SU-DHL-6 (cell line): ENCODE results near the gene CWF19L2.
"Not testable (repeated sequence)": the region's sequence is repeated elsewhere in the genome, so short reads cannot be mapped to it uniquely, and the experiment has no call there.

Experiments used
- H2AFZ ChIP-seq: fragments of 200-600 bp; sonication (generic); 2 replicates; pipeline ENCODE4 v1.6.1; 2014; ENCODE audit warnings: low read depth, mild to moderate bottlenecking, moderate library complexity, mixed read lengths, antibody characterized with exemption, low read length; ENCODE audit not compliant: severe bottlenecking
- H3F3A ChIP-seq: fragments of 200-600 bp; shearing (Covaris generic); 2 replicates; pipeline ENCODE4 v1.6.0; 2016; ENCODE audit warnings: antibody characterized with exemption, mild to moderate bottlenecking; ENCODE audit not compliant: insufficient read depth
- H3K27ac ChIP-seq: fragments of 200-600 bp; sonication (generic); 2 replicates; pipeline ENCODE4 v1.5.1; 2016; ENCODE audit warnings: low read depth, mild to moderate bottlenecking, low read length, moderate library complexity, mixed read lengths
- H3K27me3 ChIP-seq: fragments of 200-600 bp; sonication (generic), shearing (Covaris generic); 2 replicates; pipeline ENCODE4 v1.6.0; 2014; ENCODE audit warnings: mild to moderate bottlenecking, low read length
- H3K36me3 ChIP-seq: fragments of 200-600 bp; sonication (generic); 2 replicates; pipeline ENCODE4 v1.6.1; 2014; ENCODE audit warnings: mild to moderate bottlenecking, low read length, mixed read lengths
- H3K4me2 ChIP-seq: fragments of 300-600, 200-600 bp; shearing (Covaris generic), sonication (generic); 2 replicates; pipeline ENCODE4 v1.6.0; 2014; ENCODE audit warnings: low read length, low read depth, mild to moderate bottlenecking; ENCODE audit not compliant: poor library complexity, severe bottlenecking
- H3K4me3 ChIP-seq: fragments of 200-600 bp; sonication (generic); 2 replicates; pipeline ENCODE4 v1.5.1; 2014; ENCODE audit warnings: antibody characterized with exemption, low read length, mild to moderate bottlenecking, mixed read lengths; ENCODE audit not compliant: insufficient read depth, poor library complexity, severe bottlenecking
- H3K79me2 ChIP-seq: fragments of 200-600 bp; sonication (generic); 2 replicates; pipeline ENCODE4 v1.6.1; 2014; ENCODE audit warnings: mild to moderate bottlenecking, low read length, moderate library complexity; ENCODE audit not compliant: insufficient read depth
- H3K9ac ChIP-seq: fragments of 200-600 bp; sonication (generic); 2 replicates; pipeline ENCODE4 v1.7.0; 2014; ENCODE audit warnings: mild to moderate bottlenecking, low read length
- H3K9me2 ChIP-seq: fragments of 200-600 bp; sonication (generic); replicated peaks from 2 replicates; pipeline ENCODE4 v1.6.1; 2014; ENCODE audit warnings: low read length; ENCODE audit not compliant: insufficient read depth
- H3K9me3 ChIP-seq: fragments of 200-600 bp; sonication (generic); 2 replicates; pipeline ENCODE4 v1.6.1; 2014; ENCODE audit warnings: low read length, mixed read lengths; ENCODE audit not compliant: insufficient read depth
- H4K20me1 ChIP-seq: fragments of 200-600 bp; sonication (generic); 2 replicates; pipeline ENCODE4 v1.6.1; 2014; ENCODE audit warnings: low read depth, mild to moderate bottlenecking, antibody characterized with exemption, low read length, moderate library complexity, mixed read lengths
- EZH2phosphoT487 ChIP-seq: fragments of 200-600 bp; sonication (generic), shearing (Covaris generic); conservative IDR thresholded peaks from 2 replicates; pipeline ENCODE4 v1.6.1; 2018; ENCODE audit warnings: mild to moderate bottlenecking, antibody characterized with exemption, low read length, moderate library complexity, mixed read lengths
- TF ChIP-seq, protein P1 (sequence below): fragments of 200-600 bp; sonication (generic); IDR thresholded peaks from one replicate; pipeline ENCODE4 v1.5.1; 2017; ENCODE audit warnings: antibody characterized with exemption, mild to moderate bottlenecking, low read length, moderate library complexity; ENCODE audit not compliant: insufficient read depth, poor library complexity, severe bottlenecking

CWF19L2 gene

DNA sequence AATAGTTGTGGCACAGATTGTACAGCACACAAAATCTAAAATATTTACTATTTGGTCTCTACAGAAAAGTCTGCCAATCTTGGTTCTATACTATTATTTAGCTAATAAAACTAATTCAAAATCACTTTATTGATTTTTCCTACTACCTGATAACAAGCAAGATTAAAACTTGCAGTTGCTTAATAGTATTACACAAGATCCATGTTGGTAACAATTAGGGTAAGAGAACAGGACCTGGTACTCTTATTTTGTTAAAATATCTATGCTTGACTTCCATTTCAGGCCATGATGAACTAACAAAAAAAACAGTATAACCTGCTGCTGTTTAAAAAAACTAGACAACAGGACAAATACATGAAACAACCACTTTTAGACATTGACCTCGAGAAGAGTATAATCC is 52.4 kb downstream of the CWF19L2 start:
- Histone ChIP-seq H3K27ac (no peak overlapping the region), H3K9me3 (no peaks in the 10 kb centered on the region), H3K36me3 (no peaks in the 10 kb centered on the region; the same call in 1 of the 2 replicates), H3K27me3 (no peaks in the 10 kb centered on the region), H3K4me3 (no peak overlapping the region), H3K79me2 (no peaks in the 10 kb centered on the region), H2AFZ (no peak overlapping the region), H3F3A (no peaks in the 10 kb centered on the region), H3K4me2 (no peak overlapping the region), H4K20me1 (no peaks in the 10 kb centered on the region), H3K9me2 (no peaks in the 10 kb centered on the region), H3K9ac (no peak overlapping the region)
- TF ChIP-seq, protein P1, sequence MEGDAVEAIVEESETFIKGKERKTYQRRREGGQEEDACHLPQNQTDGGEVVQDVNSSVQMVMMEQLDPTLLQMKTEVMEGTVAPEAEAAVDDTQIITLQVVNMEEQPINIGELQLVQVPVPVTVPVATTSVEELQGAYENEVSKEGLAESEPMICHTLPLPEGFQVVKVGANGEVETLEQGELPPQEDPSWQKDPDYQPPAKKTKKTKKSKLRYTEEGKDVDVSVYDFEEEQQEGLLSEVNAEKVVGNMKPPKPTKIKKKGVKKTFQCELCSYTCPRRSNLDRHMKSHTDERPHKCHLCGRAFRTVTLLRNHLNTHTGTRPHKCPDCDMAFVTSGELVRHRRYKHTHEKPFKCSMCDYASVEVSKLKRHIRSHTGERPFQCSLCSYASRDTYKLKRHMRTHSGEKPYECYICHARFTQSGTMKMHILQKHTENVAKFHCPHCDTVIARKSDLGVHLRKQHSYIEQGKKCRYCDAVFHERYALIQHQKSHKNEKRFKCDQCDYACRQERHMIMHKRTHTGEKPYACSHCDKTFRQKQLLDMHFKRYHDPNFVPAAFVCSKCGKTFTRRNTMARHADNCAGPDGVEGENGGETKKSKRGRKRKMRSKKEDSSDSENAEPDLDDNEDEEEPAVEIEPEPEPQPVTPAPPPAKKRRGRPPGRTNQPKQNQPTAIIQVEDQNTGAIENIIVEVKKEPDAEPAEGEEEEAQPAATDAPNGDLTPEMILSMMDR = no peak
- no peak for TF ChIP-seq EZH2phosphoT487

DNA sequence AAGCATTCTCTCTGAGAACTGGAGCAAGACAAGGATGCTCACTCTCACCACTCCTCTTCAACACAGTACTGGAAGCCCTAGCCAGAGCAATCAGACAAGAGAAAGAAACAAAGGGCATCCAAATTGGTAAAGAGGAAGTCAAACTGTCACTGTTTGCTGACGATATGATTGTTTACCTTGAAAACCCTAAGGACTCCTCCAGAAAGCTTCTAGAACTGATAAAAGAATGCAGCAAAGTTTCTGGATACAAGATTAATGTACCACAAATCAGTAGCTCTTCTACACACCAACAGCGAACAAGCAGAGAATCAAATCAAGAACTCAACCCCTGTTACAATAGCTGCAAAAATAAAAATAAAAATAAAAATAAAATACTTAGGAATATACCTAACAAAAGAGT is 56.5 kb downstream of the CWF19L2 start:
- not testable (repeated sequence) for H3K9me2 ChIP-seq, H3K9me3 ChIP-seq, H3K4me3 ChIP-seq, H3K36me3 ChIP-seq, H4K20me1 ChIP-seq, H3K9ac ChIP-seq, H3F3A ChIP-seq, H3K4me2 ChIP-seq, H2AFZ ChIP-seq, H3K27ac ChIP-seq, H3K27me3 ChIP-seq, H3K79me2 ChIP-seq

DNA sequence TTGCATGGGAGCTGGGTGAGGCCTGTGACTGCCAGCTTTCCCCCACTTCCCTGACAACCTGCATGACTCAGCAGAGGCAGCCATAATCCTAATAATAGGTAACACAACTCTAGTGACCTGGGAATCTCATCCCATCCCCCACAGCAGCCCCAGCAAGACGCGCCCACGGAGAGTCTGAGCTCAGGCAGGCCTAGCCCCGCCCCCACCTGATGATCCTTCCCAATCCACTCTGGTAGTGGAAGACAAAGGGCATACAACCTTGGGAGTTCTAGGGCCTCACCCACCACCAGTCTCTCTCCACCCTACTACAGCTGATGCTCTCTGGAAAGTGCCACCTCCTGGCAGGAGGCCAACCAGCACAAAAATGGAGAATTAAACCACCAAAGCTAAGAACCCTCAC is 60.3 kb downstream of the CWF19L2 start:
- no peak overlapping the region for H3K9ac ChIP-seq

DNA sequence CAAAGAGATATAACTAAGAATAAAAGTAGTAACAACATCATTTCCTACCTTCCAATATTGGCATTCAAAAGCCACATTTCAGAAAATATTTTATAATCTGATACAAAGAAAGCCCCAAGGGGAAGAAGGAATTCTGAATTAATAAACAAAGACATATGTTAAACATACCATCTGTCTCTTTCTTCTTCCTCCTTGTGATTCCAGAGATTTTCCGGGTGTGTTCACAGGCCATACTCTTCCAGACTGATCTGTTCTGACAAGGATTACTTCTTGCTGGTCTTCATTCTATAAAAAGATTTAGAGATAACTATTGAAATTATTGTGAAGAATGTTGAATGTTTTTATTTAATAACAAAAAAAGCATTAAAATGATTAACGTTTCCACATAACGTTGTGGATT is 65.0 kb downstream of the CWF19L2 start:
- Histone ChIP-seq H3K79me2 (no peaks in the 10 kb centered on the region), H2AFZ (no peak overlapping the region), H3K36me3 (peaks cover 15% of the 10 kb centered on the region; the same call in 1 of the 2 replicates), H4K20me1 (no peaks in the 10 kb centered on the region), H3K9ac (no peak overlapping the region), H3K4me3 (no peak overlapping the region), H3K27ac (no peak overlapping the region), H3K27me3 (no peaks in the 10 kb centered on the region), H3K9me2 (no peaks in the 10 kb centered on the region), H3K4me2 (no peak overlapping the region), H3K9me3 (no peaks in the 10 kb centered on the region), H3F3A (no peaks in the 10 kb centered on the region)
- no peak for TF ChIP-seq EZH2phosphoT487
- TF ChIP-seq, protein P1 = no peak

More for the DNA sequence above, 60.3 kb downstream of the CWF19L2 start:
- no peaks in the 10 kb centered on the region for H3K27me3 ChIP-seq
- no peaks in the 10 kb centered on the region for H3K9me3 ChIP-seq
- H3F3A ChIP-seq = no peaks in the 10 kb centered on the region
- H4K20me1 ChIP-seq = no peaks in the 10 kb centered on the region
- no peak overlapping the region for H3K27ac ChIP-seq
- H2AFZ ChIP-seq = no peak overlapping the region
- H3K9me2 ChIP-seq = no peaks in the 10 kb centered on the region
- H3K4me2 ChIP-seq = no peak overlapping the region
- TF ChIP-seq, protein P1 = no peak
- no peak for TF ChIP-seq EZH2phosphoT487
- no peak overlapping the region for H3K4me3 ChIP-seq
- peaks cover 5% of the 10 kb centered on the region; the same call in 1 of the 2 replicates for H3K36me3 ChIP-seq
- H3K79me2 ChIP-seq = no peaks in the 10 kb centered on the region

DNA sequence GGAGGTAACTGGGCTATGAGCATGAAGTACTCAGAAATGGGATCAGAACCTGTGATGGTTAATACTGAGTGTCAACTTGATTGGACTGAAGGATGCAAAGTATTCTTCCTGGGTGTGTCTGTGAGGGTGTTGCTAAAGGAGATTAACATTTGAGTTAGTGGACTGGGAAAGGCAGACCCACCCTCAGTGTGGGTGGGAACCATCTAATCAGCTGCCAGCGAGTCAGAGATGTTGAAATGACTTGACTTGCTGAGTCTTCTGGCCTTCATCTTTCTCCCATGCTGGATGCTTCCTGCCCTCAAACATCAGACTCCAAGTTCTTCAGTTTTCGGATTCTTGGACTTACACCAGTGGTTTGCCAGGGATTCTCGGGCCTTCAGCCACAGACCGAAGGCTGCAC is 66.9 kb downstream of the CWF19L2 start:
- H3K4me2 ChIP-seq, H3K4me3 ChIP-seq, H3K9me3 ChIP-seq, H2AFZ ChIP-seq, H4K20me1 ChIP-seq, H3K27me3 ChIP-seq, H3K27ac ChIP-seq, H3K79me2 ChIP-seq, H3F3A ChIP-seq, H3K9me2 ChIP-seq, H3K9ac ChIP-seq: not testable (repeated sequence)
- peaks cover 15% of the 10 kb centered on the region; the same call in 1 of the 2 replicates for H3K36me3 ChIP-seq
